Activated naive CD4-positive, alpha-beta T cell treated with Interleukin-2 at 50 U/mL for 16 hours (primary cell): ENCODE data around the gene ERN1.

Experiments
- DNase-seq: peaks from one replicate; pipeline ENCODE4 v3.0.0-alpha.2; 2020

ERN1 gene

GRCh38 chr17:64107500-64108236 lies 22.3 kb downstream of the ERN1 start:
- DNase-seq = no peak

- no peak for DNase-seq
Measured at GRCh38 chr17:64106918-64107317, 23.0 kb downstream of the ERN1 start.

GRCh38 chr17:64103391-64104364 lies 26.3 kb downstream of the ERN1 start:
- no peak for DNase-seq

GRCh38 chr17:64102627-64103390 lies 27.1 kb downstream of the ERN1 start:
- no peak for DNase-seq

GRCh38 chr17:64099543-64099942 lies 30.4 kb downstream of the ERN1 start:
- DNase-seq = no peak

- DNase-seq = no peak
Measured at GRCh38 chr17:64097196-64097936, 32.6 kb downstream of the ERN1 start.

GRCh38 chr17:64096037-64096436 lies 33.9 kb downstream of the ERN1 start:
- no peak for DNase-seq

GRCh38 chr17:64095144-64095882 lies 34.6 kb downstream of the ERN1 start:
- DNase-seq = no peak

- DNase-seq = no peak
Measured at GRCh38 chr17:64094412-64094811, 35.5 kb downstream of the ERN1 start.

GRCh38 chr17:64092952-64093451 lies 36.9 kb downstream of the ERN1 start:
- DNase-seq = no peak

- DNase-seq = no peak
Measured at GRCh38 chr17:64092113-64092512, 37.8 kb downstream of the ERN1 start.

- DNase-seq = no peak
Measured at GRCh38 chr17:64091571-64091970, 38.4 kb downstream of the ERN1 start.

GRCh38 chr17:64091116-64091515 lies 38.8 kb downstream of the ERN1 start:
- DNase-seq = no peak

GRCh38 chr17:64090144-64090543 lies 39.8 kb downstream of the ERN1 start:
- no peak for DNase-seq

GRCh38 chr17:64087252-64088005 lies 42.5 kb downstream of the ERN1 start:
- no peak for DNase-seq

GRCh38 chr17:64085650-64086005 lies 44.3 kb downstream of the ERN1 start:
- DNase-seq = no peak

- DNase-seq = no peak
Measured at GRCh38 chr17:64084940-64085649, 44.8 kb downstream of the ERN1 start.

GRCh38 chr17:64084086-64084939 lies 45.6 kb downstream of the ERN1 start:
- no peak for DNase-seq

GRCh38 chr17:64083563-64084085 lies 46.3 kb downstream of the ERN1 start:
- no peak for DNase-seq
